ENCODE measurements around the gene ZNF296. TPM values are rescaled to one million over a fixed set of nuclear protein-coding genes. Genes with fewer than 3 reads are reported as not detected.

The ZNF296 gene
- total RNA-seq, 1 experiment from 2014 or later: 9.2 TPM

GRCh38 chr19:45059258-45059965 is 16.9 kb downstream of the ZNF296 start:
- RAD21 ChIA-PET (ENCODE audit: low non-redundant PET in 1 of 2, low total read pairs in 2 of 2, uncharacterized antibody in 2 of 2, unreplicated experiment in 2 of 2): interaction anchor here in 1 of 2 experiments (0.5 kb wide), 1 partner anchor 152 kb away, joined by 4 read pairs; no protein-coding TSS in a partner anchor
- no peaks in the 10 kb centered on the region for H4K20me1 ChIP-seq (ENCODE audit: insufficient read depth)

More at GRCh38 chr19:45059258-45059965, 16.9 kb downstream of the ZNF296 start:
- Histone ChIP-seq H3K9ac (ENCODE audit: low read length) (no peak overlapping the region), H3K27ac (ENCODE audit: low read depth, low read length) (no peak overlapping the region), H3K4me3 (replicated peaks in 1 of 2; ENCODE audit: low read depth in 1 of 2, low read length in 2 of 2) (no peak overlapping the region), H3K79me2 (ENCODE audit: insufficient read depth, low read length) (peaks cover 19% of the 10 kb centered on the region), H3K4me1 (ENCODE audit: control insufficient read depth in 1 of 2, insufficient read depth in 2 of 2, low read length in 2 of 2) (no peaks in the 10 kb centered on the region), H3K9me3 (ENCODE audit: control insufficient read depth in 1 of 2, insufficient read depth in 1 of 2, low read depth in 1 of 2, low read length in 2 of 2) (no peaks in the 10 kb centered on the region), H3K9me2 (ENCODE audit: insufficient read depth) (no peaks in the 10 kb centered on the region), H3K36me3 (ENCODE audit: control insufficient read depth in 1 of 2, insufficient read depth in 2 of 2, low read length in 2 of 2) (peaks cover 54 to 58% of the 10 kb centered on the region in 2 experiments; a peak in 3 of 4 replicates), H3K4me2 (ENCODE audit: low read length) (no peak overlapping the region), H3K27me3 (ENCODE audit: insufficient read depth, low read length) (no peaks in the 10 kb centered on the region), H2AFZ (ENCODE audit: low read depth, low read length, poor library complexity, severe bottlenecking) (no peak overlapping the region)
- CTCF ChIA-PET: interaction anchor here (0.6 to 1.4 kb wide), 25 partner anchors 8 to 420 kb away, joined by 3 to 18 read pairs (median 4); partner anchors contain the start of genes APOE, CLASRP, PPP1R37 and TOMM40
- ATAC-seq (peak; percentile 84), DNase-seq (ENCODE audit: low read depth, low spot score) (peak; percentile 62)
- TF ChIP-seq TCF7L2 (IDR thresholded peaks at IDR 0.05; ENCODE audit: borderline replicate concordance, extremely low read depth, insufficient read depth, insufficient read length) (no peak), ZFX (IDR thresholded peaks at IDR 0.05) (no peak), RAD21 (IDR thresholded peaks at IDR 0.05; ENCODE audit: low read depth) (peak; percentile 76), CTCF (IDR thresholded peaks at IDR 0.05 in 2 of 3, conservative IDR thresholded peaks at IDR 0.05 in 1 of 3; ENCODE audit: borderline replicate concordance in 1 of 3, insufficient read depth in 1 of 3, low read depth in 2 of 3, low read length in 2 of 3) (peak; percentile 67 to 95 (median 90); a peak in 5 of 6 replicates), EGR1 (IDR thresholded peaks at IDR 0.05; ENCODE audit: low read depth) (no peak), FOSL1 (IDR thresholded peaks at IDR 0.05; ENCODE audit: low read depth) (no peak), CEBPB (IDR thresholded peaks at IDR 0.05; ENCODE audit: low read depth) (no peak), REST (IDR thresholded peaks at IDR 0.05; ENCODE audit: low read depth) (no peak), SRF (IDR thresholded peaks at IDR 0.05; ENCODE audit: low read depth) (no peak), YY1 (IDR thresholded peaks at IDR 0.05; ENCODE audit: extremely low read depth, insufficient replicate concordance, low read depth, low read length) (no peak), POLR2AphosphoS5 (IDR thresholded peaks at IDR 0.05; ENCODE audit: low read depth, low read length) (no peak; the same call in 1 of the 2 replicates)
- BruUV-seq (replicated peaks): no TSS peak
- intact Hi-C loops (cut with micrococcal nuclease): loop anchor here (1.0 to 5.0 kb wide), 2 partner anchors 70 to 157 kb away; no protein-coding TSS in a partner anchor
- POLR2A ChIA-PET: interaction anchor here (0.5 kb wide), 1 partner anchor 195 kb away, joined by 3 read pairs; no protein-coding TSS in a partner anchor

All from HCT116 (cell line).